ENCODE results near the gene CALY.

- no peak for TF ChIP-seq CTCF (IDR thresholded peaks at IDR 0.05)
- no peak for TF ChIP-seq POLR2A (IDR thresholded peaks at IDR 0.05)
Observed at GRCh38 chr10:133326223-133326551, 10.5 kb downstream of the CALY start.
